ENCODE measurements around the gene CYP8B1. TPM values are rescaled to one million over a fixed set of nuclear protein-coding genes. Genes with fewer than 3 reads are reported as not detected.

Gene CYP8B1
- total RNA-seq, 1 donor from 2014 or later: not detected

DNA sequence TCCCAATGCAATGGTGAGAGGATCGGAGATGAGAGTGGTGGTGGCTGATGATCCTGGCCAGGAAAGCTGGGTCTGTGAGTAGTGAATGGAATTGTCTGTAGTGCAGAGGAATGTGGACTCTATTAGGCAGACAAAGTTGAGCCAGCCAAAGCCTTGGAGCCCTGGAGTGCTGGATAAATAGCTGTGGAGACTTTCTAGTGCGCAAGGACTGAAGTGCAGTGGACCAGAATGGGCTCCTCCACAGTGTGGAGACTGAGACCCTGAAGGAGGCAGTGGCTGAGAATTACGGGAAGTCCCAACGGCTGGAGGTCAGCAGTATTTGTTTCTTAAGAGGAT, 31.1 kb upstream of the CYP8B1 start:
- TF ChIP-seq, protein P1, sequence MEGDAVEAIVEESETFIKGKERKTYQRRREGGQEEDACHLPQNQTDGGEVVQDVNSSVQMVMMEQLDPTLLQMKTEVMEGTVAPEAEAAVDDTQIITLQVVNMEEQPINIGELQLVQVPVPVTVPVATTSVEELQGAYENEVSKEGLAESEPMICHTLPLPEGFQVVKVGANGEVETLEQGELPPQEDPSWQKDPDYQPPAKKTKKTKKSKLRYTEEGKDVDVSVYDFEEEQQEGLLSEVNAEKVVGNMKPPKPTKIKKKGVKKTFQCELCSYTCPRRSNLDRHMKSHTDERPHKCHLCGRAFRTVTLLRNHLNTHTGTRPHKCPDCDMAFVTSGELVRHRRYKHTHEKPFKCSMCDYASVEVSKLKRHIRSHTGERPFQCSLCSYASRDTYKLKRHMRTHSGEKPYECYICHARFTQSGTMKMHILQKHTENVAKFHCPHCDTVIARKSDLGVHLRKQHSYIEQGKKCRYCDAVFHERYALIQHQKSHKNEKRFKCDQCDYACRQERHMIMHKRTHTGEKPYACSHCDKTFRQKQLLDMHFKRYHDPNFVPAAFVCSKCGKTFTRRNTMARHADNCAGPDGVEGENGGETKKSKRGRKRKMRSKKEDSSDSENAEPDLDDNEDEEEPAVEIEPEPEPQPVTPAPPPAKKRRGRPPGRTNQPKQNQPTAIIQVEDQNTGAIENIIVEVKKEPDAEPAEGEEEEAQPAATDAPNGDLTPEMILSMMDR (IDR thresholded peaks at IDR 0.05): no peak
- no peak for TF ChIP-seq POLR2AphosphoS5 (IDR thresholded peaks at IDR 0.05; ENCODE audit: insufficient read depth in 1 of 2, low read depth in 1 of 2)
- TF ChIP-seq POLR2A (IDR thresholded peaks at IDR 0.05): no peak
- no peaks in the 10 kb centered on the region for H3K27me3 ChIP-seq
- H3K36me3 ChIP-seq: peaks cover 5 to 38% of the 10 kb centered on the region in 2 donors
- no peak for DNase-seq (ENCODE audit: extremely low spot score in 2 of 2)
- no peaks in the 10 kb centered on the region for H3K9me3 ChIP-seq
- peaks cover 25% of the 10 kb centered on the region for H3K4me1 ChIP-seq
- peak overlapping the region; percentile 60 to 91 for H3K4me3 ChIP-seq
- intact Hi-C loops (cut with DNase I): no loop called here
- H3K27ac ChIP-seq: peak overlapping the region; percentile 77

DNA sequence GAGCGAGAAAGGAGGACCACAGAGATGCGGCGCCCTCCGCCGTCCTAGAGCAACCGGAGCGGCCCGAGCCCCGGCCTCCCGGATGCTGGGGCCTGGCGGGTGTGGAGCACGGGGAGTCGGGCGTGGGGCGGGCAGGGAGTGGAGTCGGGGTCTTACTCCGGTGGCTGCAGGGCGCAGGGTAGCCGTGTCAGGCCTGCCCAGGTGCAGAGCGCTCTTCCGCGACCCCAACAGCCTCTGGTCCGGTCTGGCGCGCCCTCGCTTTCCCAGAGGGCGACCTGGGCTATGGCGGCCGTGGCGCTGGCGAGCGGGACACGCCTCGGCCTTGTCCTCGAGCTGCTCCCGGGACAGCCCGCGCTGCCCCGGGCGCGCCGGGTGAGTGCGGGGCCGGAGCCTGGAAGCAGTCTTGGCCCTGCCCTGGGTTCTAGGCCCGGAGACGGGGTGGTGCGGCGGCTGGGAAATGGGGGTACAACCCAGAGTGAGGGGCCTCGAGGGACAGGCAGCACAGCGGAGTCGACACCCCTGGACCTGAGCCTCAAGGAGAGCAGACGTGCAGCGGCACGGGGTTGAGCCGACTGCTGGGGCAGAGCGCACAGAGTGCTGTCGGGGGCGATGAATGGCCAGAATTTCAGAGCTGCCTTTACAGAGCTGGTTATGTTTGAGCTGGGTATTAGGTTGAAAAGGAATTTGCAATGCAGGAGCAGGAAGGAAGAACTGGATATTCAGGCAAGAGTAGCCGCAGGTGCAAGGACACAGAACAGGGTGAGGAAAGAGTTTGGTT, 30.6 kb upstream of the CYP8B1 start, which contains the start of gene ZNF662:
Gene ZNF662 (plus strand): TSS at position 73 of the 778 bp plus-strand sequence. CDS start 1,973 bp downstream, outside the sequence.
- Histone ChIP-seq H3K4me1 (peaks cover 25% of the 10 kb centered on the region), H3K36me3 (peaks cover 0 to 33% of the 10 kb centered on the region in 2 donors), H3K27ac (peak within 1 kb of the TSS; percentile 77), H3K4me3 (peak within 1 kb of the TSS; percentile 60 to 91), H3K27me3 (no peaks in the 10 kb centered on the region), H3K9me3 (no peaks in the 10 kb centered on the region)
- no peak for DNase-seq (ENCODE audit: extremely low spot score in 2 of 2)
- TF ChIP-seq POLR2A (IDR thresholded peaks at IDR 0.05): no peak
- TF ChIP-seq, protein P1 (IDR thresholded peaks at IDR 0.05): no peak
- no peak for TF ChIP-seq POLR2AphosphoS5 (IDR thresholded peaks at IDR 0.05; ENCODE audit: insufficient read depth in 1 of 2, low read depth in 1 of 2)
- intact Hi-C loops (cut with DNase I): no loop called here

DNA sequence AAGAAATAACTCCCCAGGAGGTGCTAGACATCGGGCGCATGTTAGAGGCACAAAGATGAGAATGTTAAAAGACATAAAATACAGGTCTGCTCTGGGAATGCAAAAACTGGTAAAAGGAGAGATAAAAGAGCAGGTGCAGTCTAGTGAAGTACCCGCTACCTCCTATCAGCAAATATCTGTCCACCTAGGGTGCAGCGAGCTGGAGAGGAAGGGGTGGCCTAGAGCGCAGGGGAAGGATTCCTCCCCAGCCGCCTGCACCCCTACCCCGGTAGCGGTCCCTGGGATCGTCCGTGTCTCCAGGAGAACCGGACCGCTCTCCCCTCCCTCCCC, 30.0 kb upstream of the CYP8B1 start:
- no peak for DNase-seq (ENCODE audit: extremely low spot score in 2 of 2)
- H3K27me3 ChIP-seq: no peaks in the 10 kb centered on the region
- H3K27ac ChIP-seq: peak overlapping the region; percentile 77
- peak overlapping the region; percentile 60 to 91 for H3K4me3 ChIP-seq
- H3K36me3 ChIP-seq: peaks cover 0 to 27% of the 10 kb centered on the region in 2 donors
- TF ChIP-seq, protein P1 (IDR thresholded peaks at IDR 0.05): no peak
- no peak for TF ChIP-seq POLR2AphosphoS5 (IDR thresholded peaks at IDR 0.05; ENCODE audit: insufficient read depth in 1 of 2, low read depth in 1 of 2)
- TF ChIP-seq POLR2A (IDR thresholded peaks at IDR 0.05): no peak
- peaks cover 25% of the 10 kb centered on the region for H3K4me1 ChIP-seq
- H3K9me3 ChIP-seq: no peaks in the 10 kb centered on the region
- intact Hi-C loops (cut with DNase I): no loop called here

DNA sequence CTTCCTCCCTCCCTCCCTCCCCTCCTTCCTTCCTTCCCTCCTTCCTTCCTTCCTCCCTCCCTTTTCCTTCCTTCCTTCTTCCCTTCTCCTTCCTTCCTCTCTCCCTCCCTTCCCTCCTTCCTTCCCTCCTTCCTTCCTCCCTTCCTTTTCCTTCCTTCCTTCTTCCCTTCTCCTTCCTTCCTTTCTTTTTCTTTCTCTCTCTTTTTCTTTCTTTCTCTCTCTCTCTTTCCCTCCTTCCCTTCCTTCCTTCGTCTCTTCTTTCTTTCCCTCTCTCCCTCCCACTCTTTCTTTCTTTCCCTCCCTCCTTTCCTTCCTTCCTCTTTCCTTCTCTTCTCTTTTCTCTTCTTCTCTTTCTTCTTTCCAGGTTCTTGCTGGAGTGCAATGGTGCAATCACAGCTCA, 28.4 kb upstream of the CYP8B1 start:
- no peak for DNase-seq (ENCODE audit: extremely low spot score in 2 of 2)
- peaks cover 25% of the 10 kb centered on the region for H3K4me1 ChIP-seq
- H3K36me3 ChIP-seq: peaks cover 0 to 13% of the 10 kb centered on the region in 2 donors
- TF ChIP-seq POLR2A (IDR thresholded peaks at IDR 0.05): no peak
- TF ChIP-seq, protein P1 (IDR thresholded peaks at IDR 0.05): no peak
- no peak for TF ChIP-seq POLR2AphosphoS5 (IDR thresholded peaks at IDR 0.05; ENCODE audit: insufficient read depth in 1 of 2, low read depth in 1 of 2)
- H3K9me3 ChIP-seq: no peaks in the 10 kb centered on the region
- H3K27me3 ChIP-seq: no peaks in the 10 kb centered on the region
- no peak overlapping the region for H3K27ac ChIP-seq
- H3K4me3 ChIP-seq: no peak overlapping the region
- intact Hi-C loops (cut with DNase I): no loop called here

DNA sequence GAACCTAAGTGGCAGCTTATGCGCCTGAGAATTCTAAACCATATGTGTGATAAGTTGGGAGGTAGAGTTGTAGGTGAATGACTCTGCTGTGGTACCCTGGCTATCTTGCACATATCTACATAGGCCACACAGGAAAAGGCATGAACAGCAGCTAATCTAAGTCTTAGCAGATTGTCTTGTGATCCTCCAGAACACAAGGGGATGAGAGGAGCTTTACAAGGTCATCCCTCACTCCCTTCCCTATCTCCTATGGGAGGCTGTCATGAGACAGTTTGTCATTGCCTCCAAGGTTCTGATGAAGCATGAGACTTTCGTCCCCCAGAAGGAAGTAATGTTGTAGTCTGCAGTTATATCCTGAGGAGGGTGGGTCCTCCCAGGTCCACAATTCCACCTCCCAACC, 26.6 kb upstream of the CYP8B1 start:
- no peak overlapping the region for H3K27ac ChIP-seq

More for the DNA sequence above, 26.6 kb upstream of the CYP8B1 start:
- DNase-seq (ENCODE audit: extremely low spot score in 2 of 2): no peak
- H3K4me1 ChIP-seq: peaks cover 18% of the 10 kb centered on the region
- H3K27me3 ChIP-seq: no peaks in the 10 kb centered on the region
- TF ChIP-seq, protein P1 (IDR thresholded peaks at IDR 0.05): no peak
- TF ChIP-seq POLR2A (IDR thresholded peaks at IDR 0.05): no peak
- no peak for TF ChIP-seq POLR2AphosphoS5 (IDR thresholded peaks at IDR 0.05; ENCODE audit: insufficient read depth in 1 of 2, low read depth in 1 of 2)
- intact Hi-C loops (cut with DNase I): no loop called here
- H3K4me3 ChIP-seq: no peak overlapping the region
- no peaks in the 10 kb centered on the region for H3K9me3 ChIP-seq
- H3K36me3 ChIP-seq: no peaks in the 10 kb centered on the region
